Testis (tissue), 3 donors: ENCODE data around the gene MAPKAPK5. TPM values are rescaled to one million over a fixed set of nuclear protein-coding genes. Genes with fewer than 3 reads are reported as not detected.

Source experiments
- DNase-seq: peaks from one replicate; pipeline ENCODE4 v3.0.0-alpha.2; 2019
- H3K27ac ChIP-seq, 2 donors: fragments of 200-600 bp; sonication (generic); one replicate each; pipeline ENCODE4 v1.5.1; 2019
- H3K27me3 ChIP-seq: fragments of 200-600 bp; sonication (generic); one replicate; pipeline ENCODE4 v1.5.1; 2019
- H3K36me3 ChIP-seq: fragments of 200-600 bp; sonication (generic); one replicate; pipeline ENCODE4 v1.5.1; 2017; ENCODE audit warnings: low read depth; ENCODE audit errors: missing control alignments
- H3K4me1 ChIP-seq: fragments of 200-600 bp; sonication (generic); one replicate; pipeline ENCODE4 v1.5.1; 2019
- H3K4me3 ChIP-seq, 2 donors: fragments of 200-600 bp; sonication (generic); one replicate each; pipeline ENCODE4 v1.5.1; 2017 to 2019
- H3K9me3 ChIP-seq: fragments of 200-600 bp; sonication (generic); one replicate; pipeline ENCODE4 v1.5.1; 2017
- CTCF ChIP-seq, 3 experiments: fragments of 450-650 bp in 2 of 3; fragments of 200-600 bp in 1 of 3; sonication (generic) in 1 of 3; IDR thresholded peaks; one replicate each; pipeline ENCODE4 v1.5.1; 2016 to 2019; ENCODE audit warnings: antibody characterized with exemption in 3 of 3, mild to moderate bottlenecking in 2 of 3, moderate library complexity in 1 of 3
- POLR2A ChIP-seq: fragments of 450-650 bp; IDR thresholded peaks from one replicate; pipeline ENCODE4 v1.6.1; 2017; ENCODE audit warnings: antibody characterized with exemption, mild to moderate bottlenecking, moderate library complexity
- WGBS, 2 donors: methylation state at CpG; one replicate each; pipeline ENCODE4 v1.1.5; 2018; 5-methylcytosine and 5-hydroxymethylcytosine counted together
- intact Hi-C: fragments of 100-400 bp; cut with DNase I; formaldehyde crosslinking; loops from one replicate; pipeline ENCODE4 v1.15.1; 2023; ENCODE audit warnings: low total_unique reads
- polyA plus RNA-seq: library from polyadenylated mRNA; stranded (reverse); fragments of 350-450 nt; fragmentation: Illumina TruSeq; extraction: RNeasy Lipid Tissue Mini Kit (QIAGEN cat#74804); gene quantifications from one replicate; pipeline ENCODE4 v1.2.3, GENCODE V29; 2014; ENCODE audit warnings: low read depth, low replicate concordance; ENCODE audit not compliant: insufficient read depth
- total RNA-seq, 2 donors: library from RNA; depleted of rRNA; stranded (reverse); fragments of >200 nt; gene quantifications; one replicate each; pipeline ENCODE4 v1.2.3, GENCODE V29; 2016

The MAPKAPK5 gene
- total and polyA plus RNA-seq, 3 donors from 2014 or later, result 35.6 to 77.8 (median 62.9) TPM

GRCh38 chr12:111846016-111846415 is 4.0 kb downstream of the MAPKAPK5 start:
- DNase-seq, result no peak
- no peaks in the 10 kb centered on the region for H3K36me3 ChIP-seq
- no peaks in the 10 kb centered on the region for H3K9me3 ChIP-seq
- no peak for TF ChIP-seq POLR2A
- TF ChIP-seq CTCF (IDR thresholded peaks at IDR 0.05), result no peak
- WGBS, 2 donors, result 71 to 72% methylated on average over 2 of the region's 2 CpGs
- intact Hi-C loops, result no loop called here
- peaks cover 9% of the 10 kb centered on the region for H3K4me1 ChIP-seq
- no peak overlapping the region for H3K27ac ChIP-seq
- H3K27me3 ChIP-seq, result no peaks in the 10 kb centered on the region
- H3K4me3 ChIP-seq, result no peak overlapping the region

GRCh38 chr12:111850526-111850925 is 8.5 kb downstream of the MAPKAPK5 start:
- DNase-seq, result no peak
- 93 to 95% methylated on average over 2 of the region's 2 CpGs for WGBS, 2 donors
- H3K4me3 ChIP-seq, result no peak overlapping the region
- H3K9me3 ChIP-seq, result no peaks in the 10 kb centered on the region
- no peaks in the 10 kb centered on the region for H3K27me3 ChIP-seq
- no peak overlapping the region for H3K27ac ChIP-seq
- TF ChIP-seq POLR2A, result no peak
- no peak for TF ChIP-seq CTCF (IDR thresholded peaks at IDR 0.05)
- no peaks in the 10 kb centered on the region for H3K36me3 ChIP-seq
- H3K4me1 ChIP-seq, result no peaks in the 10 kb centered on the region
- intact Hi-C loops, result no loop called here

- Histone ChIP-seq H3K36me3 (no peaks in the 10 kb centered on the region), H3K9me3 (no peaks in the 10 kb centered on the region), H3K27me3 (no peaks in the 10 kb centered on the region), H3K4me1 (no peaks in the 10 kb centered on the region), H3K27ac (no peak overlapping the region), H3K4me3 (no peak overlapping the region)
- intact Hi-C loops, result no loop called here
- WGBS, 2 donors, result 96 to 98% methylated on average over 2 of the region's 2 CpGs
- no peak for DNase-seq
- TF ChIP-seq CTCF (IDR thresholded peaks at IDR 0.05) (no peak), POLR2A (no peak)
These were observed 16.2 kb downstream of the MAPKAPK5 start for GRCh38 chr12:111858186-111858585.

- Histone ChIP-seq H3K4me3 (no peak overlapping the region), H3K27me3 (no peaks in the 10 kb centered on the region), H3K36me3 (no peaks in the 10 kb centered on the region), H3K9me3 (no peaks in the 10 kb centered on the region), H3K27ac (no peak overlapping the region), H3K4me1 (no peaks in the 10 kb centered on the region)
- DNase-seq, result no peak
- intact Hi-C loops, result no loop called here
- WGBS, 2 donors, result 90 to 92% methylated on average over 7 of the region's 7 CpGs
- TF ChIP-seq POLR2A (no peak), CTCF (IDR thresholded peaks at IDR 0.05) (no peak)
These were observed 16.8 kb downstream of the MAPKAPK5 start for GRCh38 chr12:111858778-111859177.

GRCh38 chr12:111864913-111865312 is 22.9 kb downstream of the MAPKAPK5 start:
- H3K27me3 ChIP-seq, result no peaks in the 10 kb centered on the region
- TF ChIP-seq POLR2A (no peak), CTCF (IDR thresholded peaks at IDR 0.05) (no peak)
- no peak overlapping the region for H3K27ac ChIP-seq
- no peaks in the 10 kb centered on the region for H3K4me1 ChIP-seq
- 79 to 88% methylated on average over 1 of the region's 1 CpG for WGBS, 2 donors
- H3K4me3 ChIP-seq, result no peak overlapping the region
- DNase-seq, result no peak
- intact Hi-C loops, result no loop called here
- no peaks in the 10 kb centered on the region for H3K36me3 ChIP-seq
- no peaks in the 10 kb centered on the region for H3K9me3 ChIP-seq
